Glutamatergic neuron (in vitro differentiated cells): ENCODE results near the gene MMP24. TPM values are rescaled to one million over a fixed set of nuclear protein-coding genes. Genes with fewer than 3 reads are reported as not detected.

Experiments
- DNase-seq: peaks from one replicate; pipeline ENCODE4 v3.0.0; 2022
- H3K27ac Mint-ChIP-seq: one replicate; pipeline ENCODE4 v1.8.0; 2020; ENCODE audit warnings: mild to moderate bottlenecking, mixed read lengths, inconsistent platforms; ENCODE audit not compliant: unreplicated experiment
- H3K27me3 Mint-ChIP-seq: one replicate; pipeline ENCODE4 v1.8.0; 2020; ENCODE audit warnings: mild to moderate bottlenecking, moderate library complexity, mixed read lengths, inconsistent platforms; ENCODE audit not compliant: unreplicated experiment
- H3K36me3 Mint-ChIP-seq: one replicate; pipeline ENCODE4 v1.8.0; 2020; ENCODE audit warnings: mild to moderate bottlenecking, mixed read lengths, inconsistent platforms; ENCODE audit not compliant: unreplicated experiment
- H3K4me1 Mint-ChIP-seq: one replicate; pipeline ENCODE4 v1.8.0; 2020; ENCODE audit warnings: mild to moderate bottlenecking, low read depth, mixed read lengths, inconsistent platforms; ENCODE audit not compliant: unreplicated experiment
- H3K4me3 Mint-ChIP-seq: one replicate; pipeline ENCODE4 v1.8.0; 2020; ENCODE audit warnings: mild to moderate bottlenecking, mixed read lengths, inconsistent platforms; ENCODE audit not compliant: unreplicated experiment
- H3K9me3 Mint-ChIP-seq: one replicate; pipeline ENCODE4 v1.8.0; 2020; ENCODE audit warnings: mild to moderate bottlenecking, moderate library complexity, mixed read lengths, inconsistent platforms; ENCODE audit not compliant: unreplicated experiment
- CTCF ChIP-seq: fragments of 200-600 bp; sonication (generic); IDR thresholded peaks from one replicate; pipeline ENCODE4 v1.5.0; 2021; ENCODE audit not compliant: partially characterized antibody, unreplicated experiment
- total RNA-seq: library from RNA; stranded (reverse); fragmentation: NEBNext Ultra II Directional; extraction: Animal tissue kit (Norgen Biotek cat#: 25700); gene quantifications from one replicate; pipeline ENCODE4 v1.2.1, GENCODE V29; 2021; ENCODE audit not compliant: unreplicated experiment

MMP24 gene
- total RNA-seq, 1 donor from 2014 or later, result 19.0 TPM

- H3K36me3 Mint-ChIP-seq, result no peaks in the 10 kb centered on the region
- DNase-seq, result no peak
- no peak overlapping the region for H3K4me3 Mint-ChIP-seq
- no peak for TF ChIP-seq CTCF
- H3K9me3 Mint-ChIP-seq, result peaks cover 20% of the 10 kb centered on the region
- peaks cover 3% of the 10 kb centered on the region for H3K27me3 Mint-ChIP-seq
- H3K27ac Mint-ChIP-seq, result no peak overlapping the region
- peaks cover 16% of the 10 kb centered on the region for H3K4me1 Mint-ChIP-seq
Observed at GRCh38 chr20:35280523-35280922, 54.0 kb downstream of the MMP24 start.

- Mint-ChIP-seq H3K36me3 (no peaks in the 10 kb centered on the region), H3K4me3 (no peak overlapping the region), H3K27me3 (peaks cover 7% of the 10 kb centered on the region), H3K27ac (no peak overlapping the region), H3K9me3 (peaks cover 24% of the 10 kb centered on the region), H3K4me1 (peaks cover 14% of the 10 kb centered on the region)
- TF ChIP-seq CTCF, result no peak
- no peak for DNase-seq
Observed at GRCh38 chr20:35281506-35282101, 55.1 kb downstream of the MMP24 start.

GRCh38 chr20:35283441-35284266, 57.2 kb downstream of the MMP24 start:
- peaks cover 14% of the 10 kb centered on the region for H3K4me1 Mint-ChIP-seq
- peak overlapping the region; percentile 91 for H3K4me3 Mint-ChIP-seq
- peaks cover 5% of the 10 kb centered on the region for H3K27me3 Mint-ChIP-seq
- no peak for DNase-seq
- no peaks in the 10 kb centered on the region for H3K36me3 Mint-ChIP-seq
- TF ChIP-seq CTCF, result no peak
- H3K27ac Mint-ChIP-seq, result peak overlapping the region; percentile 82
- H3K9me3 Mint-ChIP-seq, result peaks cover 19% of the 10 kb centered on the region

GRCh38 chr20:35284267-35284991, 57.9 kb downstream of the MMP24 start, which contains the start of gene EIF6:
Gene EIF6 (minus strand): TSS chr20:35284772. CDS start chr20:35284487, 285 bp downstream.
- peaks cover 19% of the 10 kb centered on the region for H3K9me3 Mint-ChIP-seq
- peak within 1 kb of the TSS; percentile 91 for H3K4me3 Mint-ChIP-seq

More at GRCh38 chr20:35284267-35284991, 57.9 kb downstream of the MMP24 start, which contains the start of gene EIF6:
- Mint-ChIP-seq H3K27me3 (peaks cover 7% of the 10 kb centered on the region), H3K27ac (peak within 1 kb of the TSS; percentile 97), H3K4me1 (peaks cover 14% of the 10 kb centered on the region), H3K36me3 (no peaks in the 10 kb centered on the region)
- no peak for TF ChIP-seq CTCF
- peak; percentile 96 for DNase-seq
